Measurements from ENCODE around the gene SLC2A10.

GRCh38 chr20:46701556-46701955 lies 7.9 kb upstream of the SLC2A10 start:
- no peak for TF ChIP-seq POLR2A (IDR thresholded peaks at IDR 0.05)
- TF ChIP-seq CTCF (IDR thresholded peaks at IDR 0.05) = no peak

Measured in esophagus squamous epithelium (tissue), 4 donors.